Measurements from ENCODE around the gene CHPT1.
A peak's percentile ranks its signal among the peaks of the same experiment; 100 is the strongest.

CHPT1 gene

GRCh38 chr12:101763246-101763931 lies 65.9 kb downstream of the CHPT1 start:
- no peak for DNase-seq (ENCODE audit: low read depth)

GRCh38 chr12:101764051-101764792 lies 66.8 kb downstream of the CHPT1 start:
- peak; percentile 33 for DNase-seq (ENCODE audit: low read depth)

DNA sequence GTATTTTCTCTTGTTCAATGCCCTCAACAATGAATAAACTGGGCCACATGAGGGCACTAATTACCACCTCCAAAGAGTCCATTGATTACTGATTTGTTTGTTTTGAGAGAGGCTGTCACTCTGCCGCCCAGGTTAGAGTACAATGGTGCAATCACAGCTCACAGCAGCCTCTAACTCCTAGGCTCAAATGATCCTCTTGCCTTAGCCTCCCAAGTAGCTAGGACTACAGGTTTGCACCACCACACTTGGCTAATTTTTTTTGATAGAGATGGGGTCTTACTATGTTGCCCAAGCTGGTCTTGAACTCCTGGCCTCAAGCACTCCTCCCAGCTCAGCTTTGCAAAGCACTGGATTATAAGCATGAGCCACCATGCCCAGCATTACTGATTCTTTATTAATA lies 70.1 kb downstream of the CHPT1 start:
- DNase-seq (ENCODE audit: low read depth): no peak

GRCh38 chr12:101768781-101769180 lies 71.3 kb downstream of the CHPT1 start:
- no peak for DNase-seq (ENCODE audit: low read depth)

- DNase-seq (ENCODE audit: low read depth): no peak
Observed at GRCh38 chr12:101769865-101770264, 72.4 kb downstream of the CHPT1 start.

DNA sequence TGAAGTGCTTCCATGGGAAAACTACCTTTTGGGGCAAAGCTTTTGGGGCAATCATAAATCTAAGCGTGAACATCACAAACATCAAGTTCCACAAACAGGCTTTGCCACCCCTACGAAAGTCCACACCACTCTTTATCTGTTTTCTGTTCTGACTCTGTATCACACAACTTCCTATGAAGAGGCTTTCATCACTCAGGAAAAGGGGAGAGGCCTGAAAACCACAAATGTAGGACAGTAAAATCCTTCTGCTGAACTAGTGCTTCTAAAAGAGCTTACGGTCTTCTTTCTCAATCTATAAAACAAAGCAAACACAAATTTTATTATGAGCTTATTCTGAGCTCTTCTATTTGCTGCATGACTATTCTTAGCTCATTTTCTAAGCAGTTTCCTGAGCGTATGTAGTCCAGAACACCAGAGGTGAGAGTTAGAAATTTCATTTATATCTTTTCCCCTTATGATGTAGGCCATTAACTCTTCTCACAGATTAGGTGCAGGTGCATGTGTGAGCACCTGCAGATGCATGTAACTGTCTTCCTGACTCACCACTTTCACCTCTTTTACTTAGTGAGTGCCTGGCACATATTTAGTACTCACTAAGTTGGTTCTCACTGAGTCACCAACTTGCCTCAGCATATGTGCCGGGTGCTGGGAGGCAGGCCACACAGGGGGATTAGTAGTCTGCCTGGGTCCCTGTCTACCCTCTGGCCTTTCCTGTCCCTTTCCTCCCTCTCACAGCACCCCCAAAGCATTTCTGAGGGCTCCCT lies 74.8 kb downstream of the CHPT1 start:
- peak; percentile 28 for DNase-seq (ENCODE audit: low read depth)

DNA sequence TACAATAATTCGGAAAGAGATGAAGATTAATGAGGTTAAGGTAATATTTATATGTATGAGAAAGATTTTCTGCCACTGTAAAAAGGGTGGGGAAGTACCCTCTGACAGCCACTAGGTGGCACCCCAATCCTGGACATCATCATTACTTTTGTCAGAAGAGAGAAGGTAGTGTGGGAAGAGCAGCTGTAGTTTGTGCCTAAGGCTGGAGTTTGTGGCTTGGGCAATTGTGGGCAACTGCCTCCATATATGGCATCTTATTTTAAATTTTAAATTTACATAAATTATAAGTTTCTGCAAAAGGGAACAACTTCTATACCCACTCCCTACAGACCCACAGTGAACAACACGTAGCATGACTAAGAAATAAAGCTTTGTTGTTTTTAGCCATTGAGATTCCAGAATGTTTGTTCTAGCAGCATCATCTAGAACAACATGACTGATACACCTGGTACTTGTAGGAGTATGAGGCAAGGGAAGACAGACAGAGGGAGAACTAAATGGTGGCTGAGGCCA lies 76.3 kb downstream of the CHPT1 start:
- DNase-seq (ENCODE audit: low read depth): peak; percentile 69

DNA sequence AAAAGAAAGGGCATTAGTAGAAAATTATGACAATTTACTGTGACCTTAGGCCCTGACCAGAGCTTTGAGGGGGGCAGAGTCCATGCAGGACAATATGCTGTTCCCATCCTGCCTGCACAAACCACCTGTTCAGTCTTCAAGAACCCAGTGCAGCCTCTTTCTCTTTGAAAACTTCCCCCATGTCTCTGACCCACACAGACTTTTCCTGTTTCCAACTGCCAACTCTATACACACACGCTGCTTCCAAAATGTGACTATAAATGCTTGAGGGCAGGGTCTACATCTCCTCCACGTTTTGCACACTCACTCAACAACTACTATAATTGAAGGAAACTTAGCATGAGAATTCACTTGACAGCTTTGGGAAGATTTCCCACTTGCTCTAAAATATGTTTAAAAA lies 78.4 kb downstream of the CHPT1 start:
- no peak for DNase-seq (ENCODE audit: low read depth)

GRCh38 chr12:101777485-101777884 lies 80.0 kb downstream of the CHPT1 start:
- no peak for DNase-seq (ENCODE audit: low read depth)

- no peak for DNase-seq (ENCODE audit: low read depth)
Observed at GRCh38 chr12:101777978-101778377, 80.5 kb downstream of the CHPT1 start.

All from iris pigment epithelial cell (primary cell).